ENCODE data around the gene SLC25A39.

Gene SLC25A39

DNA sequence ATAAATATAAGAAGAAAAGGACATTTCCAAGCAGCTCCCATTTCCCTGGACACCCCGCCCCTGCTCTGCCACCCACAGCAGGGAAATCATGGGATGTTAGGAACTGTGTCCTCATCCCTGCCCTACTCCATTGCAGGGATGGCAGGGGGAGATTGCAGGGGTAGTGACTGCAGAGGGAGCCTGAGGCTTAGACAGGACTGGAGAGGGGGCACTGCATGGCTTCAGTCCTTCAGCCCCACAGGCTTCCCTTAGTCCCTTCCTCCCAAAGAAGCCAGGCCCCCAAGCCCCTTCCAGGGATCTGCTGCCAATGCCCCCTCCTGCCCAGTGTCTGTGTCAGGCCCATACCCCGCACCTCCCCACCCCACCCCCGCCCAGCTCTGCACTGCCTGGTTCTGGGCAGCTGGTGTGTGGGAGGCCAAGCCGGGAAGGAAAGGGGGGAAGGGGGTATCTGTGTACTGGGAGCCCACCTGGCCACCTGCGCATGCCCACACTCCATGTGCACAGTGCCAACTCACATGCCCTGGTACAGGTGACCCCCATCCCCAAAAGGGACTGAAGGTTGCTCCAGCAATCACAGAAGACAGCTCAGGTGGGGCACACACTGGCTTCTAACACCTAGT lies 13.0 kb downstream of the SLC25A39 start:
- DNase-seq = no peak

- no peak for DNase-seq
These were observed 13.8 kb downstream of the SLC25A39 start for GRCh38 chr17:44310609-44311376.

- no peak for DNase-seq
These were observed 14.4 kb downstream of the SLC25A39 start for GRCh38 chr17:44310188-44310587.

DNA sequence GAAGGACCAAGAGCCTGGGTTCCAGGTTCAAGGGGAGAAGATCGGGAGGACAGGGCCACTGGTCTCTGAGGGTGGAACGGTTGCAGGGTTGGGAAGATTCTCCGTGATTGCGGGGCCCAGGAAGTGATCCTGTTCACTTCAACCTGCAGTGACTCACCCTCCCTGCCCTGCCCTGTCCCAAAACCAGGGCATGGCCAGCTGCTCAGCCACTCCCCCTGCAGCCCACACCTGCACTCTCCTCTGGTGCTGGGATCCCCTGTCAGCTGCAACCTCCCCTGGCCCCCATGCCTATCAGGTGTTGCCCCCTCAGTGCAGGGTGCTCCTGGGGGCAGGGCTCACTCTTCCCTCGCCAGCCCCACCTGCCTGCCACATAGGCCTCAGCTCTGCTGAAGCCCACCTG lies 15.2 kb downstream of the SLC25A39 start:
- no peak for DNase-seq

DNA sequence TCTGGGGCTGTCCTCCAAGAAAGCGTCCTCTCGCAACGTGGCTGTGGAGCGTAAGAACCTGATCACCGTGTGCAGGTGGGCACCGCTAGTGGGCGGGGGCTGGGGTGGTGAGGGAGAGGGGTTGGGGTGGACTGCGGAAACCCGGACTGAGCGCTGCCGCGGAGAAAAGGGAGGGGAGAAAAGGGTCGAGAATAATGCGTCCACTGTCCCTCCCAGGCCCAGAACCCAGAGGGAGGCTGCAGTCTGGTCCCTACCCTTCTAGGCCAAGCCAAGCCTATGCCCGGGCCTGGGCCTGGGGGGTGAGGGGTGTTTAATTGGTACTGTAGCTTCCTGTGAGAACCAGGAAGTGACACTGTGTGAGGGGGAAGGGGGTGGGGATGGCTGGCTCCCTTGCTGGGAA lies 15.8 kb downstream of the SLC25A39 start:
- peak; percentile 51 for DNase-seq

- peak; percentile 84 for DNase-seq
These were observed 16.3 kb downstream of the SLC25A39 start, which contains the start of gene RUNDC3A for GRCh38 chr17:44308320-44308818. TSS of gene RUNDC3A (plus strand) at chr17:44308601. CDS start at chr17:44308833, 232 bp downstream.

- peak; percentile 72 for DNase-seq
These were observed 17.0 kb downstream of the SLC25A39 start for GRCh38 chr17:44307387-44308186.

DNA sequence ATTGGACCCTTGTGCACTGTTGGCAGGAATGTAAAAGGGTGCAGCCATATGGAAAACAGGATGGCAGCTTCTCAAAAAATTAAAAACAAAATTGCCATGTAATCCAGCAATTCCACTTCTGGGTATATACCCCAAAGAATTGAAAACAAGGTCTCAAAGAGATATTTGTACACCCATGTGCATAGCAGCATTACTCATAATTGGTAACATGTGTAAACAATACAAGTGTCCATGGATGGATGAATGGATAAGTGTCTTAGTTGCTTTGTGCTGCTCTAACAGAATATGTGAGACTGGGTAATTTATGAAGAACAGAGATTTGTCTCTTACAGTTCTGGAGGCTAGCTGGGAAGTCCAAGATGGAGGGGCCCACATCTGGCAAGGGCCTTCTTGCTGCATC lies 20.0 kb downstream of the SLC25A39 start:
- no peak for DNase-seq

DNA sequence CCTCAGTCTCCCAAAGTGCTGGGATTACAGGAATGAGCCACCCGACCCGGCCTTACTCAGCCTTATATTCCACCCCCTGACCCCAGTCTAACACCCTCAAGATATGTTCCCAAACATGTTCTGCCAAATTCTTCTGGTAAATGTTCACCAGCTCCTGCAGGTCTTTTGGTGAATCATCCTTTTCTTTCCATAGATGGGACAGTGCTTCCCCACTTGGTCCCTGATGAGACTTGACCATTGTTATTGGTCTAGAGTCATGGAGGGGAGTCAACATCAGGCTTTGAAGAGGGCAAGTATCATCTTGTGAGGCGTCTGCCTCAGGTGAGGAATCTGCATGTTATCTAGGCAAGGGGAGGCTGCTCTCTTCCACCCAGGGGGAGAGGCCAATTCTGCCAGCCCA lies 26.6 kb downstream of the SLC25A39 start:
- DNase-seq = no peak

DNA sequence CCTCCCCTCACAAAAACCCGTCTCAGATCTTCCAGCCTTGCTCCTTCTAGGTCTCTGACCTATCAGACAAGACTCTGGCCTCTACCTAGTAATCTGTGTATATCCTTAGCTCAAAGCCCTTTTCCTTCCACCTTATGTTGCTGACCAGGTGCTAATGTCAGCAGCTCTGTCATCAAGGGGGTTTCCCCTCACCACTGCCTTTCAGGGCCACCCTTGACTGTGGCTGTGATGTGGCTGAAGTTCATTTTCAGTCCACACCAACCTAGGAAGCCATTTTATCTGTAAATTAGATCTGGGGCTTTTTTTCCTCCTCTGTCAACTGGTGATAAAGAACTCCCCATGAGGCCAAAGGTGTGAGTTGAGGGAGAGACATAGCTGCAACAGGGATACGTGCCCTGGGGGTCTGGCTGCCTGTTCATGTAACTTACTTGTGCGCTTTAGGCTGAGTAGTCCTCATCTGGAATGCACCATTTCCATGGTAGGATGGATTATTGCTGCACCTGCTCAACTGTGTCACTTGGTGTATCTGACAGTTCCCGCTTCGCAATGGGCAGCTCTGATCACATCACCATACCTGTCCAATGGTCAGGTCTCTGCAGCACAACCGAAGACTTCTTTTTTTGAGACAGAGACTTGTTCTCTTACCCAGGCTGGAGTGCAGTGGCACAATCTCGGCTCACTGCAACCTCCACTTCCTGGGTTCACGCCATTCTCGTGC lies 31.0 kb downstream of the SLC25A39 start:
- no peak for DNase-seq

GRCh38 chr17:44287651-44288050 lies 37.0 kb downstream of the SLC25A39 start:
- no peak for DNase-seq

DNA sequence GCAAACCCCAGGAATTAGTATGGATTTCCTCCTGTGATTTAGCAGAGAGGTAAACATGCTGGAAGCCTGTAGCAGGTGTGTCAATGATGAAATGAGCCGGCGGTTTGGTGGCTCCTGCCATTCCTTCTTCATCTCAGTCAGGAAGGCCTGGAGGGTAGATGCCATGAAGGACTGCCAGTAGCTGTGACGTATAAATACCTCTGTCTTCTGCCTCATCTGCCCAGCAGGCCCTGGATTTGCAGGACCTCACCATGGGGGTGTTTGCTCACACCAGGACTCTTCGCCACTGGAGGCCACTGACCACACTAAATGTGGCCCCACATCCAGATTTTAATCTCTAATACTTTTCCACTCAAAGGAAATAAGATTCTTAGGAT lies 40.6 kb downstream of the SLC25A39 start:
- no peak for DNase-seq

- no peak for DNase-seq
These were observed 41.1 kb downstream of the SLC25A39 start for GRCh38 chr17:44283344-44284023.

DNA sequence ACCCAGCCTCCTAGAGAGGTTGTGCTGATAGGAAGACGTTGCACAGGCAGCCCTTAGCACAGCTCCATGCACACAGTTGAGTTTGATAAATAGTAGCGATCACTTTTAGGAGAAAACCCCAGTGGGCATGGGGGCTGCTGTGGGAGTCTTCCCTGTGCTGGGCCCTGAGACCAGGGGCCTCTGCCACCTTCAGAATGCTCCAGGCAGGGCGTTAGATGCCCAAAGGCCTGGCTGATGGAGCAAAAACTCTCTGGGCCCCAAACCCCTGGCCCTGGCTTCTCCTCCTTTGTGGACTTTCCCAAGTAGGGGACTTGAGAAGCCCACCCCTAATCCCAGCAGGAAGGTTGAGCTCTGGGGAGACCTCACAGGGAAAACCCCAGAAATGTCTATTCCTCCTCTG lies 42.4 kb downstream of the SLC25A39 start:
- no peak for DNase-seq

DNA sequence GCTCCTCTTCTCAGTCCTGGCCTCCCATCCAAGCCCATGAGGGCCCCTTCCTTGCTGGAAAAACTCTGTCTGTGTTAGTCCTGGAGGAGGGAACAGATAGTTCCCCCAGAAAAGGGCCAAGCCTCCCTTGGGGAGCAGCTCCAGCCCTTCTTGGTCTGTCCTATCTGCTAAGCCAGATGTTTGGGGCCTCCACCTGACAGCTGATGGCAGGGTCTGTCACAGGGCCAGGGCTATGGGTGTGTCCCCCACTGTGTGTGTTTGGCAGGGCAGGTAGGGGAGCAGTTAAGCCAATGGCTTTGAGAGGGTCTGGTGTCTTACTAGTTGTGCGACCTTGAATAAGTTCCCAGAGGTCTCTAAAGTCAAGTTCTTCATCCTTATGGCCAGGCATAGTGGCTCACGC lies 43.1 kb downstream of the SLC25A39 start:
- DNase-seq = no peak

DNA sequence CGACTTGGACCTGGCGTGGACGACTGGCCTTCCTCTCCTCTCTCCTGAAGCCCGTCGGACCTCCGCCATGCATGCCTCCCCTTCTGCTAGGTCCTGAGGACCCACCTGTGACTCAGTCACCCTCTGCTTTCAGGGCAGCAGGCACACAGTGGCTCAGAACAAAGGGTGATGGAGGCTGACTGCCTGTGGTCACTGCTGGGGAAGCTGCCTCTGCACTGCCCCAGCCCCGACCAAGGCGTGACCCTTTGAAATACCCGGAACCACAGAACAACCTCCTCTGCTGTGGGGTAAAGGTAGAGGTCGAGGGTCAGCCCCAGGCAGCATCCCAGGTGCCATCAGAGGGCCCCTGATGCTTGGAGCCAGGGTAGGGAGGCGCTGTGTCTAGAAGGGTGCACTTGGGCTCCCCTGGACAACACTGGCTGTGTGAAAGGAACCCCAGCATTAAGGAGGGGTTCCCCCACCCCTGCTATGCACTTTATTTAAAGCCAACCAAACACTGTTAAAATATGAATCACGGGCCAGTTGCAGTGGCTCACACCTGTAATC lies 44.2 kb downstream of the SLC25A39 start:
- no peak for DNase-seq

- DNase-seq = no peak
These were observed 44.8 kb downstream of the SLC25A39 start for GRCh38 chr17:44279666-44280391.

DNA sequence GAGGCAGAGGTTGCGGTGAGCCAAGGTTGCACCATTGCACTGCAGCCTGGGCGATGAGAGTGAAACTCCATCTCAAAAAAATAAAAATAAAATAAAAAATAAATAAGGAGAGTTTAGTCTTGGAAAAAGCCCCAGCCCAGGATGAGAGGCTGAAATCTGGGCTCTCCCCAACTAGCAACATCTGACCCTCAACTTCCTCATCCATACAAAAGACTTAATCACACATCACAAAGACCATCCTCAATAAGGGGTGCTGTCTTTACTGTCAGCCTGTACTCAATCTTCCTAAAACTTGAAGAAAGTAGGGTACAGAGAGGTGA lies 45.3 kb downstream of the SLC25A39 start:
- DNase-seq = no peak

DNA sequence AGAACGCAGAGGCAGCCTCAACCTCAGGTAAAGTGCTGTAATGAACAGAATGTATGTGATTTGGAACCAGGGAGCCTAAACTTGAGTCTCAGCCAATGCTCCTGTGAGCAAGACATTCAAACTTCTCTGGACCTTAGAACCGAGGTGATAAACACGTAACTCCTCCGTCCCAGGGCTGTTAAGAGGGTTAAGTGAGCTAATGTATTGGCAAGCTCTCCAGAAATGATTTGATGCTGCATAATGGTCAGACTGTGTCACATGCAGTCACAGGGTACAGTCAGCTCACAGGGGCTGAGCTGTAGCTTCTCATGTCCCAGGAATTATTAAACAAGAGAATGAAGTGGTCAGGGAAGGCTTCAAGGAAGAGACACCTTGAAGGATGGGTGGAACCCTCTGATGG lies 46.6 kb downstream of the SLC25A39 start:
- DNase-seq = no peak

GRCh38 chr17:44273607-44274006 lies 51.0 kb downstream of the SLC25A39 start:
- no peak for DNase-seq

GRCh38 chr17:44272954-44273353 lies 51.7 kb downstream of the SLC25A39 start:
- no peak for DNase-seq
